ENCODE data around the gene POU4F3. TPM values are rescaled to one million over a fixed set of nuclear protein-coding genes. Genes with fewer than 3 reads are reported as not detected.

The POU4F3 gene, protein sequence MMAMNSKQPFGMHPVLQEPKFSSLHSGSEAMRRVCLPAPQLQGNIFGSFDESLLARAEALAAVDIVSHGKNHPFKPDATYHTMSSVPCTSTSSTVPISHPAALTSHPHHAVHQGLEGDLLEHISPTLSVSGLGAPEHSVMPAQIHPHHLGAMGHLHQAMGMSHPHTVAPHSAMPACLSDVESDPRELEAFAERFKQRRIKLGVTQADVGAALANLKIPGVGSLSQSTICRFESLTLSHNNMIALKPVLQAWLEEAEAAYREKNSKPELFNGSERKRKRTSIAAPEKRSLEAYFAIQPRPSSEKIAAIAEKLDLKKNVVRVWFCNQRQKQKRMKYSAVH
- not detected in 2 replicates for total RNA-seq

DNA sequence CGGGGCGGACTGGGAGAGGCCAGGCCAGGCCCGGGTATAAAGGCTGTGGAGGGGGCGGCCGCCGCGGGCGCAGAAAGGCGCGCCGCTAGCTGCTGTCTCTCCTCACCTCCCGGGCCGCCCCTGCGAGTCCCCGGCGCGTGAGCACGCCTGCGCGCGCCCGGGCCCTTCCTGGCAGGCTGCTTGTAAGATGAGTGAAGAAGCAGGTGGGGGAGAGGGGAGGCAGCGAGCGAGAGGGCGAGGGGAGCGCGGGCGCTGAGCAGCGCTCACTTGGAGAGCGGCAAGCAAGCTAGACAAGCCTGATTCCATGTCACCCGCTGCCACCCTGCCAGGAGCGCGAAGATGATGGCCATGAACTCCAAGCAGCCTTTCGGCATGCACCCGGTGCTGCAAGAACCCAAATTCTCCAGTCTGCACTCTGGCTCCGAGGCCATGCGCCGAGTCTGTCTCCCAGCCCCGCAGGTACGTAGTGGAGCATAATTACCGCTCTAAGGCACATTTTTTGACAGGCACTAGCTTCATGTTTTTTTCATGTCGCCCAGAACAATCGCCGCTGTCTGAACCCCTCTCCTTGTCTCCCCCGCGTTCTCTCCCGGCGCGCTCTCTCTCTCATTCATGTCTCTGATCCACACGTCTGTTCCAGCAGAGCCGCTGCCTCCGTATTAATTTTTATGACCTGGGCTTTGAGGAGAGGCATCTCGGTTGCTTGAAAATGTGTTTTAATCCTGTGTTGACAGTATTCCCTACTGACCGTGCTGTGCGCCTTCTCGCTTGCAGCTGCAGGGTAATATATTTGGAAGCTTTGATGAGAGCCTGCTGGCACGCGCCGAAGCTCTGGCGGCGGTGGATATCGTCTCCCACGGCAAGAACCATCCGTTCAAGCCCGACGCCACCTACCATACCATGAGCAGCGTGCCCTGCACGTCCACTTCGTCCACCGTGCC lies at the start of gene POU4F3:
POU4F3 (plus strand) TSS at position 66 of the 941 bp plus-strand sequence; CDS start at position 340, 274 bp downstream.

Other genes with a start within 250 kb of the POU4F3 start
- not detected in 2 replicates for gene PLAC8L1, start 233.3 kb upstream of the POU4F3 start, total RNA-seq
- gene LARS1, start 156.2 kb upstream of the POU4F3 start, total RNA-seq = 69.5 and 80.5 TPM in 2 replicates
- gene RBM27, start 135.2 kb upstream of the POU4F3 start, total RNA-seq = 6.5 and 10.9 TPM in 2 replicates
- 20.4 and 22.9 TPM in 2 replicates for gene TCERG1, start 108.5 kb downstream of the POU4F3 start, total RNA-seq
- gene GPR151, start 177.4 kb downstream of the POU4F3 start, total RNA-seq = not detected in 2 replicates